ENCODE results near the gene PLEKHA8.

- no peak for TF ChIP-seq L3MBTL2 (conservative IDR thresholded peaks at IDR 0.05)
- TF ChIP-seq HDGF (IDR thresholded peaks at IDR 0.05; ENCODE audit: borderline replicate concordance): no peak
- no peak for TF ChIP-seq TARDBP (IDR thresholded peaks at IDR 0.05)
- no peak for TF ChIP-seq SP1 (IDR thresholded peaks at IDR 0.05)
- TF ChIP-seq PKNOX1 (IDR thresholded peaks at IDR 0.05): no peak
- TF ChIP-seq ARNT (IDR thresholded peaks at IDR 0.05): no peak
- no peak for TF ChIP-seq SUZ12 (IDR thresholded peaks at IDR 0.05)
- TF ChIP-seq BHLHE40 (IDR thresholded peaks at IDR 0.05; ENCODE audit: borderline replicate concordance): no peak
Measured at GRCh38 chr7:29993140-29993539, 35.1 kb upstream of the PLEKHA8 start.
